GM21515 (cell line): ENCODE results near the gene SEMA5A.
A peak's percentile ranks its signal among the peaks of the same experiment; 100 is the strongest.

Experiments used
- ATAC-seq: cut with Tn5 transposase; IDR thresholded peaks from one replicate; pipeline ENCODE4 v1.9.1; 2021; ENCODE audit not compliant: unreplicated experiment

SEMA5A gene

GRCh38 chr5:9545992-9546851, at the start of gene SEMA5A:
SEMA5A (minus strand) TSS chr5:9546075; CDS start chr5:9379946, 166,129 bp downstream.
- peak; percentile 39 for ATAC-seq

DNA sequence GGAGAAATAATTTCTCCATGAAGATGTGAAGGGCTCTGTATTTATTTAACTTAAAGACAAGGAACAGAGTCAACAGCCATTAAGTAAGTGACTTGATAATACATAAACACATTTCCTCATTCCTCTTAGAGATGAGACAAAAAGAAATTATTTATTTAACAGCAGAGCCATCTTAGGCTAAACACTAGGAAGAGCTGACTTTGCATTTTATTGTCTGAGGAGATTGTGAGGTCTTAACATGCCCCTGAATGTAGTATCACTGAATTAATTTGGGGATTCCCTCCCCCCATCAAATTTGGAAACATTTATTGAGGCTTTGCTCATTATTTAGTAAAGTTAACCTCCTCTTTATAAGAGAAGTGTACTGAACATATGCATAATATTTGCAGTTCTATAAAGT, 49.0 kb upstream of the SEMA5A start:
- no peak for ATAC-seq

GRCh38 chr5:9589049-9589835, 43.4 kb upstream of the SEMA5A start:
- no peak for ATAC-seq

GRCh38 chr5:9588254-9588653, 42.4 kb upstream of the SEMA5A start:
- ATAC-seq: no peak

- no peak for ATAC-seq
Measured at GRCh38 chr5:9587135-9587534, 41.3 kb upstream of the SEMA5A start.

- ATAC-seq: no peak
Measured at GRCh38 chr5:9582406-9582805, 36.5 kb upstream of the SEMA5A start.

DNA sequence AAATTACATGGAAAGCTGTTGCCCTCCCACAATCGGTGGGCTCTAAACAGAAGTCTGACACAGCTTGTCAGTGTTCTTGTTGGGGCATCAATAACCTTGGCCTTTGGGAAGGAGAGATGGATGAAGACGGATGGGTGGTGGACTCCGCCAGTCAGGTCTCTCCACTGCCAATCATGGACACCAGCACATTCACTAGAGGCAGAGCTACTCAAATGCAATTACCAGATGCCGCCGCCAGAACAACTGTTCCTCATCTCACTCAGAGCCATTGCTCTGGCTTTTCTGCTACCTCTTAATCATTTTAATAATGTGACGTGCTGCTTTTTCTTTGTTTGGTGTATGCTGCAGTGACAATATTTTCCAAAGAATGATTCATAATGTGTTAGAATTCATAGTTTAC, 27.9 kb upstream of the SEMA5A start:
- ATAC-seq: no peak

DNA sequence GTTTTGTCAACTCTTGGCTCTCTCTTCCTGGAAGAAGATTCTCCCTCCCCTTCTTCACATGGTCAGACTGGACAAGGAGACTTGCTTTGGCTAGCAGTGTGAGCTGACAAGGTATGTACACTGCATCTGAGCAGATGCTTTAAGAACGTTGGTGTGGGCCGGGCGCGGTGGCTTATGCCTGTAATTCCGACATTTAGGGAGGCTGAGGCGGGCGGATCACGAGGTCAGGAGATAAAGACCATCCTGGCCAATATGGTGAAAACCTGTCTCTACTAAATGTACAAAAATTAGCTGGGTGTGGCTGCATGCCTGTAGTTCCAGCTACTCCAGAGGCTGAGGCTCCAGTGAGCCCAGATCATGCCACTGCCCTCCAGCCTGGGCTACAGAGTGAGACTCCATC, 26.4 kb upstream of the SEMA5A start:
- no peak for ATAC-seq

- ATAC-seq: no peak
Measured at GRCh38 chr5:9570876-9571275, 25.0 kb upstream of the SEMA5A start.

DNA sequence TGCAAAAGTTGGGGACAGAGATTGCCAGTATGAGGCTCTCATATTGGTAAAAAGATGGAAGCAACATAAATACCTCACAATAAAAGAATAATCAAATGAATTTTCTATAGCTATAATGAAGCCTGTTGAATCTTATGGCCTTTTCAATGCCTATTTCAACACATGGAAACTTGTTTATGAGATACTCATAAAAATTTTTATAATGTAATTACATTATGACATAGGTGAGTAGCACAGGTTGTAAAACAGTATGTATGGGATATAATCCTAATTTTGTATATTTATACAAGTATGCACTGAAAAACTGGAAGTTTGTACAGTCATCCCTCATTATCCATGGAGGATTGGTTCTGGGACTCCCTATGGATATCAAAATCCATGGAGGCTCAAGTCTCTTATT, 21.2 kb upstream of the SEMA5A start:
- no peak for ATAC-seq

DNA sequence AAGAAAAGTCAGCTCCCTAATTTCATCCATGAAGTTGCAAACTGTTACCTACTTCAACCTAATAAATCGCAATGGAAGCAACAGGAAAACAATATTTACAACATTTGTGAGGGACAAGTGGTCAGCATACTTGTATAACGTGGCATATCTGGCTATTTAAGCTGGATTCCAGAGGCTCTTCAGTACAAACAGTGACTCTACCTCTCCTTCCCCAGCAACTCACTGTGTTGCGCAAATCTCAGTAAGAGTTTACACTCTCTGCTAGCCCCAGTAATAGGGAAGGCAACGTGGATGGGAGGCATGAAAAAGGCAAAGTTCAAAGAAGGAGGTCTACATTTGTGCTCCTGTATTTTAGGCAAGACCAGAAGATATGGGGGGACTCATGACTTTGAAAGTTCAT, 18.9 kb upstream of the SEMA5A start:
- no peak for ATAC-seq

GRCh38 chr5:9562141-9562540, 16.3 kb upstream of the SEMA5A start:
- ATAC-seq: no peak

DNA sequence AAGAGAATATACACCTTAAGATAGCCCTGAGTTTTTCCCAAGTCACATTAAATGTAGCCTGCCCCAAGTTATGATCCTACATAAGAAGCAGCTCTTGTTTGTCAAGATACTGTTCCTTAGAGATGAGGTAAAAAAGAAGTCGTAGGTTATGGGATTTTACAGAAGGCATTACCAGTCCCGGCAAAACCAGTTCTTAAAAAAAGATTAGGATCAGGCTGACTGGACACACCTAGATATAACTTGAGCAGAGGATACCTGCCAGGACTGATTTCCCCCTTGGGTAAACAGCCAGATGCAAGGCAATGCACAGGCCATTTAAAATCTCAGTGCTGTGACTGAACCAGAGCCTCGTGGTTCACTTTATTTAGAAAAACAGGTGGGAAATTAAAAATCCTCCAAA, 14.1 kb upstream of the SEMA5A start:
- no peak for ATAC-seq

- ATAC-seq: no peak
Measured at GRCh38 chr5:9558319-9558965, 12.6 kb upstream of the SEMA5A start.

DNA sequence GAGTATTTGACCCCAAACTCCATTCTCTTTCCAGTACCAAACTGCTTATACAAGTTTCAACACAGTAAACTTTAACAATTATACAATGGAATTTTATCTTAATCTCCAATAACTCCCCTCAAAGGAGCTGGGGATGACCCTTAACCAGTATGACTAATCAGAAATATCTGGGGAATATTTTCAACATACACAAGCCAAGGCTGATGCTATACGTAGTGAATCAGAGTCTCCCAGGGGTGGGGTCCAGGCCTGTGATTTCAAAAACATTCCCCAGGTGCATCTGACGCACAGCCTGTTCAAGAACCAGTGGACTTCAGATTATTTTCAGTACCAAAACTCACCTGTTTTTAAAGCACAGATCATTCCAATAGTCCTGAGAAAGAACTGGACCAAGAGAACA, 11.8 kb upstream of the SEMA5A start:
- no peak for ATAC-seq

GRCh38 chr5:9555961-9556360, 10.1 kb upstream of the SEMA5A start:
- ATAC-seq: no peak

GRCh38 chr5:9554122-9554521, 8.2 kb upstream of the SEMA5A start:
- no peak for ATAC-seq

GRCh38 chr5:9553561-9553960, 7.7 kb upstream of the SEMA5A start:
- no peak for ATAC-seq

GRCh38 chr5:9551567-9552537, 6.0 kb upstream of the SEMA5A start:
- no peak for ATAC-seq

- ATAC-seq: no peak
Measured at GRCh38 chr5:9549941-9550340, 4.1 kb upstream of the SEMA5A start.
